ENCODE data around the gene SLCO3A1.

Gene SLCO3A1

DNA sequence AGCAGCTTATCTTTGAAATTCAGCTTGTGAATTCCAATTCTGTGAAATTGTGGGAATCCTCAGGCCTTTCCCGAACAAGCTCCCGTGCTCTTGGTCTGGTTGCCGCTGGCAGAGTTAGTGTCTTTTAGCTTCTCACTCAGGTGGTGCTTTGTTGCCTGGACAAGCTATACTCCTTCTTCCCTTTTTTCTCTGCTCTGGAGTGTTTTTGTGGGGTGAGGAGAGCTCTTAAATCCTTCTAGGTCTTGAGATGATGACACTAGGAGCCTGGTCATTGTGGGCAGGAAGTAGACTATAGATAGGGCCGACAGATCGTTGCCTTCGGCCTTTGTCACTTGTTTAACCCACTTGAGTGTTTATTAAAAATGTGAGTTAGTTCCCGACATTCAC, 93.8 kb downstream of the SLCO3A1 start:
- H3K27ac ChIP-seq (ENCODE audit: low read length) = no peak overlapping the region
- no peak overlapping the region for H3K9ac ChIP-seq (ENCODE audit: low read length)
- no peak overlapping the region for H3K4me3 ChIP-seq (ENCODE audit: low read length)
- no peak for TF ChIP-seq EZH2phosphoT487 (IDR thresholded peaks at IDR 0.05; ENCODE audit: low read depth)
- TF ChIP-seq, protein P1, sequence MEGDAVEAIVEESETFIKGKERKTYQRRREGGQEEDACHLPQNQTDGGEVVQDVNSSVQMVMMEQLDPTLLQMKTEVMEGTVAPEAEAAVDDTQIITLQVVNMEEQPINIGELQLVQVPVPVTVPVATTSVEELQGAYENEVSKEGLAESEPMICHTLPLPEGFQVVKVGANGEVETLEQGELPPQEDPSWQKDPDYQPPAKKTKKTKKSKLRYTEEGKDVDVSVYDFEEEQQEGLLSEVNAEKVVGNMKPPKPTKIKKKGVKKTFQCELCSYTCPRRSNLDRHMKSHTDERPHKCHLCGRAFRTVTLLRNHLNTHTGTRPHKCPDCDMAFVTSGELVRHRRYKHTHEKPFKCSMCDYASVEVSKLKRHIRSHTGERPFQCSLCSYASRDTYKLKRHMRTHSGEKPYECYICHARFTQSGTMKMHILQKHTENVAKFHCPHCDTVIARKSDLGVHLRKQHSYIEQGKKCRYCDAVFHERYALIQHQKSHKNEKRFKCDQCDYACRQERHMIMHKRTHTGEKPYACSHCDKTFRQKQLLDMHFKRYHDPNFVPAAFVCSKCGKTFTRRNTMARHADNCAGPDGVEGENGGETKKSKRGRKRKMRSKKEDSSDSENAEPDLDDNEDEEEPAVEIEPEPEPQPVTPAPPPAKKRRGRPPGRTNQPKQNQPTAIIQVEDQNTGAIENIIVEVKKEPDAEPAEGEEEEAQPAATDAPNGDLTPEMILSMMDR (IDR thresholded peaks at IDR 0.05; ENCODE audit: low read depth, low read length) = no peak
- H3K4me2 ChIP-seq (ENCODE audit: low read length) = no peak overlapping the region
- H3K36me3 ChIP-seq (replicated peaks; ENCODE audit: low read depth, low read length) = no peaks in the 10 kb centered on the region
- H4K20me1 ChIP-seq (ENCODE audit: insufficient read depth, low read length) = no peaks in the 10 kb centered on the region
- H2AFZ ChIP-seq (ENCODE audit: low read depth, low read length) = no peak overlapping the region
- H3K9me3 ChIP-seq (ENCODE audit: insufficient read depth, low read length) = no peaks in the 10 kb centered on the region
- no peaks in the 10 kb centered on the region for H3K79me2 ChIP-seq (ENCODE audit: low read length)
- H3K27me3 ChIP-seq (ENCODE audit: low read depth, low read length) = peaks cover 13% of the 10 kb centered on the region
- peaks cover 10% of the 10 kb centered on the region for H3K4me1 ChIP-seq (ENCODE audit: low read length)

DNA sequence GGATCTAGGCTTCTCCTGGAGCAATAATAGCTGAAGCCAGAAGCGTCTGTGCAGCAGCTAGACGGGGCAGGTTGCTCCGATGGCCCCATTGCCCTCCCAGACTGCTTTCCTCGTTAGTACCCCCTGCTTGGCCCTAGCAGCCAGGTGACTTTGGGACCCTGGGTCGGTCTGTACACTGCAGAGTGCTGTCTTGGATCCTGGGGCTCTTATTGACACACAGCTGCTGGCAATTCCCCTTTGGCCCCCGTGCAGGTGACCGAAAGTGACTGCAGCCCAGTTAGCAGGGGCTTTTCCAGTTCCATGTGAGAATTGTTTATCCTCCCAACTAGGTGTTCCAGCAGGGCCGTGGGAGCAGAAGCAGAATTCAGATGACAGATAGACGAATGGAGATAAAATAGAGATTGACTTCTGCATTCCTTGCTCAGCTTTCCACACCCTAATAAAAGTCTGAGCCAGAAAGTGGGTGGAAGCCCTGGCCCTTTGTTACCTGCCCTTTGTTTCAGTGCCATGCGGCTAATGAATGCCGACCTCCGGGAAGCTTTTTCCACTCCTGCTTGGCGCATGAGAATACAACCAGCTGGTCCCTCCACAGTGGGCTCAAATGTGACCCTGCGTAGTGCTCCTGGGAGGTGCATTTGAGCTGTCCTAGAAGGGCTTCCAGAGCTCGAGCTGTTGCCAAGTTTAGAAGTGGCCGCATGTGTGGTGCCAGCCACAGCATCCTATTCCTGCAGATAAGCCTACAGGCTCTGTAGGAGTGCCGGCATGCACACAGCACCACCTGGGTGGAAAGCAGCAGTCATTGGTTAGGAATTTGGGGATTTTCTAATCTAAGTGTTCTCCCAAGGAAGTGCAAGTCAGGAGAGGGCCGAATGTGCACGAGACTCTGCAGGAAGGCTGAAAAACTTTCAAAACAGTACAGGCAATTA, 94.4 kb downstream of the SLCO3A1 start:
- no peak overlapping the region for H3K9ac ChIP-seq (ENCODE audit: low read length)
- no peaks in the 10 kb centered on the region for H3K79me2 ChIP-seq (ENCODE audit: low read length)
- H3K27ac ChIP-seq (ENCODE audit: low read length) = no peak overlapping the region
- TF ChIP-seq EZH2phosphoT487 (IDR thresholded peaks at IDR 0.05; ENCODE audit: low read depth) = no peak
- TF ChIP-seq, protein P1 (IDR thresholded peaks at IDR 0.05; ENCODE audit: low read depth, low read length) = no peak
- H3K4me2 ChIP-seq (ENCODE audit: low read length) = no peak overlapping the region
- no peaks in the 10 kb centered on the region for H4K20me1 ChIP-seq (ENCODE audit: insufficient read depth, low read length)
- H3K9me3 ChIP-seq (ENCODE audit: insufficient read depth, low read length) = no peaks in the 10 kb centered on the region
- H3K4me3 ChIP-seq (ENCODE audit: low read length) = no peak overlapping the region
- no peak overlapping the region for H2AFZ ChIP-seq (ENCODE audit: low read depth, low read length)
- no peaks in the 10 kb centered on the region for H3K36me3 ChIP-seq (replicated peaks; ENCODE audit: low read depth, low read length)
- H3K27me3 ChIP-seq (ENCODE audit: low read depth, low read length) = peaks cover 13% of the 10 kb centered on the region
- H3K4me1 ChIP-seq (ENCODE audit: low read length) = peaks cover 5% of the 10 kb centered on the region

DNA sequence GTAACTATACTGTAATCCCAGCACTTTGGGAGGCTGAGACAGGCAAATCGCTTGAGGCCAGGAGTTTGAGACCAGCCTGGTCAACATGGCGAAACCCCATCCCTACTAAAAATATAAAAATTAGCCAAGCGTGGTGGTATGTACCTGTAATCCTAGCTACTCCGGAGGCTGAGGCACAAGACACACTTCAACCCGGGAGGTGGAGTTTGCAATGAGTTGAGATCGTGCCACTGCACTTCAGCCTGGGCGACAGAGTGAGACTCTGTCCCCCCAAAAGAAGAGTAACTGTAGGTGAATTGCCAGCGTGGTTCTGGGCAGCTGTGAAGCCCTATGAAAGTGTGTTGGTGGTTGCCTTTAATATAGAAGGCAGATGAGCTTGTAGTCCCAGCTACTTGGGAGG, 95.9 kb downstream of the SLCO3A1 start:
- Histone ChIP-seq H3K27ac (ENCODE audit: low read length) (no peak overlapping the region), H3K36me3 (replicated peaks; ENCODE audit: low read depth, low read length) (no peaks in the 10 kb centered on the region), H4K20me1 (ENCODE audit: insufficient read depth, low read length) (no peaks in the 10 kb centered on the region), H3K27me3 (ENCODE audit: low read depth, low read length) (peaks cover 13% of the 10 kb centered on the region), H3K79me2 (ENCODE audit: low read length) (no peaks in the 10 kb centered on the region), H2AFZ (ENCODE audit: low read depth, low read length) (no peak overlapping the region), H3K4me2 (ENCODE audit: low read length) (no peak overlapping the region), H3K4me1 (ENCODE audit: low read length) (no peaks in the 10 kb centered on the region), H3K9me3 (ENCODE audit: insufficient read depth, low read length) (no peaks in the 10 kb centered on the region), H3K9ac (ENCODE audit: low read length) (no peak overlapping the region), H3K4me3 (ENCODE audit: low read length) (no peak overlapping the region)
- TF ChIP-seq, protein P1 (IDR thresholded peaks at IDR 0.05; ENCODE audit: low read depth, low read length) = no peak
- no peak for TF ChIP-seq EZH2phosphoT487 (IDR thresholded peaks at IDR 0.05; ENCODE audit: low read depth)

DNA sequence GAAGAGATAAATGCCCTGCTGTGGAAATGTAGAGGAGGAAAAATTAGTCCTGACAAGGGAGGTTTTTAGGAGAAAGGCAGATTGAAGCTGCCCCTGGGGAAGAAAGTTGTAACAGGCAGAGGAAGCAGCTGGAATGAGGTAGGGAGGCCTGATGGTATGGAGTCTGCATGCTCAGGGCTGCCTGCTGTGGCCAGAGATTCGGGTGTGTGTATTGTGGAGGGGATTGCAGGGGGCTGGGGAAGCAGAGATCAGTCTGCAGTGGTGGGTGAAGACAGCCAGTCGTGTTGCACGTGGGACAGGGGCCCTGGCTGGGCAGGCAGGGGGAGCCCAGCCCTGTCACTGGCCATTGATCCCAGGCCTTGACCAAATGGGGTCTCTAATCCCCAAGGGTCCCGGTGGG, 96.5 kb downstream of the SLCO3A1 start:
- no peak overlapping the region for H3K4me2 ChIP-seq (ENCODE audit: low read length)
- H3K4me3 ChIP-seq (ENCODE audit: low read length) = no peak overlapping the region
- no peak overlapping the region for H3K27ac ChIP-seq (ENCODE audit: low read length)
- H2AFZ ChIP-seq (ENCODE audit: low read depth, low read length) = no peak overlapping the region
- H3K36me3 ChIP-seq (replicated peaks; ENCODE audit: low read depth, low read length) = no peaks in the 10 kb centered on the region
- H3K27me3 ChIP-seq (ENCODE audit: low read depth, low read length) = peaks cover 13% of the 10 kb centered on the region
- TF ChIP-seq EZH2phosphoT487 (IDR thresholded peaks at IDR 0.05; ENCODE audit: low read depth) = no peak
- TF ChIP-seq, protein P1 (IDR thresholded peaks at IDR 0.05; ENCODE audit: low read depth, low read length) = no peak
- no peaks in the 10 kb centered on the region for H4K20me1 ChIP-seq (ENCODE audit: insufficient read depth, low read length)
- no peaks in the 10 kb centered on the region for H3K79me2 ChIP-seq (ENCODE audit: low read length)
- no peaks in the 10 kb centered on the region for H3K4me1 ChIP-seq (ENCODE audit: low read length)
- H3K9ac ChIP-seq (ENCODE audit: low read length) = no peak overlapping the region
- H3K9me3 ChIP-seq (ENCODE audit: insufficient read depth, low read length) = no peaks in the 10 kb centered on the region
